Measurements from ENCODE around the gene TMPRSS3.

TMPRSS3 gene

DNA sequence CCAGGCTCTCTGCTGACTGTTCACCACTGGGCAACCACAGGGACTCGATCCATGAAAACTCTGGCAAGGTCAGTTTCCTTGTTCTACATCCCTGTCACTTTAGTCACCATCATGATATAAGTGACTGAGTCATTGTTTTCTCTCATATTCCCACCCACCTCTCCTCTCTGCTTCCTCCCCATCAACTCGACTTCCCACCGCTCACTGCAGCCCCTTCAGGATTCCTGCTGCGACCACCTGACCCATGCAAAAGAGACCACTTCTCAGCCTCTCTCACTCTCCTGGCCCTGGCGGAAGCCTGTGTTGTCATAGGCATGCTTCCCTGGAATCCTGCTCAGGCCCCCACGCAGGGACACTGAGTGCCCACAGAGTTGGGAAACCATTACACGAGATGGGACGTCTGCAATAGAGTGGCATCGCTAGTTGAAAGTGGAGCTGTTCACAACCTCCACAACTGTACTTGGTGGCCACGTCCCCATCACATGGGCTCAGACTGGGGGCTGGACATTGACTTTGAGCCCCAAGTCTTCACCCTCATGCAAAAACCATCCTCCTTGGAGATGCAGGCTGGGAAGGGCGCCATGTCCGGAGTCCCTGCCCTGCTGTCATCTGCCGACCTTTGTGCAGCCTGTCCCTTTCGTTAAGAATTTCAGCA lies 43.3 kb downstream of the TMPRSS3 start:
- no peaks in the 10 kb centered on the region for H3K36me3 ChIP-seq (ENCODE audit: control insufficient read depth in 2 of 2, insufficient read depth in 1 of 2, low read length in 2 of 2)
- no peak overlapping the region for H3K4me3 ChIP-seq (ENCODE audit: low read depth, low read length)
- TF ChIP-seq ZNF677 (tag by site-specific recombination; IDR thresholded peaks at IDR 0.05), result no peak
- no peak for TF ChIP-seq OVOL3 (tag by site-specific recombination; IDR thresholded peaks at IDR 0.05)
- TF ChIP-seq ZNF239 (tag by site-specific recombination; IDR thresholded peaks at IDR 0.05), result no peak
- TF ChIP-seq IKZF3 (tag by site-specific recombination; IDR thresholded peaks at IDR 0.05), result no peak
- TF ChIP-seq ZNF341 (tag by site-specific recombination; IDR thresholded peaks at IDR 0.05; ENCODE audit: low read depth), result no peak
- no peak for TF ChIP-seq ZNF302 (tag by site-specific recombination; IDR thresholded peaks at IDR 0.05; ENCODE audit: low read depth)
- TF ChIP-seq PRDM1 (tag by site-specific recombination; IDR thresholded peaks at IDR 0.05), result no peak
- TF ChIP-seq ZEB2 (tag by site-specific recombination; IDR thresholded peaks at IDR 0.05), result no peak
- no peak for TF ChIP-seq GLIS2 (tag by site-specific recombination; IDR thresholded peaks at IDR 0.05)
- TF ChIP-seq ZFP37 (tag by site-specific recombination; IDR thresholded peaks at IDR 0.05), result no peak
- TF ChIP-seq, protein P1, sequence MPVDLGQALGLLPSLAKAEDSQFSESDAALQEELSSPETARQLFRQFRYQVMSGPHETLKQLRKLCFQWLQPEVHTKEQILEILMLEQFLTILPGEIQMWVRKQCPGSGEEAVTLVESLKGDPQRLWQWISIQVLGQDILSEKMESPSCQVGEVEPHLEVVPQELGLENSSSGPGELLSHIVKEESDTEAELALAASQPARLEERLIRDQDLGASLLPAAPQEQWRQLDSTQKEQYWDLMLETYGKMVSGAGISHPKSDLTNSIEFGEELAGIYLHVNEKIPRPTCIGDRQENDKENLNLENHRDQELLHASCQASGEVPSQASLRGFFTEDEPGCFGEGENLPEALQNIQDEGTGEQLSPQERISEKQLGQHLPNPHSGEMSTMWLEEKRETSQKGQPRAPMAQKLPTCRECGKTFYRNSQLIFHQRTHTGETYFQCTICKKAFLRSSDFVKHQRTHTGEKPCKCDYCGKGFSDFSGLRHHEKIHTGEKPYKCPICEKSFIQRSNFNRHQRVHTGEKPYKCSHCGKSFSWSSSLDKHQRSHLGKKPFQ (tag by site-specific recombination; IDR thresholded peaks at IDR 0.05), result no peak
- no peak for TF ChIP-seq ZBTB8A (tag by site-specific recombination; IDR thresholded peaks at IDR 0.05)
- TF ChIP-seq YY1 (tag by site-specific recombination; IDR thresholded peaks at IDR 0.05), result no peak
- no peak overlapping the region for H3K27ac ChIP-seq (ENCODE audit: extremely low read depth, low read depth, low read length)
- no peaks in the 10 kb centered on the region for H3K4me1 ChIP-seq (ENCODE audit: control insufficient read depth, insufficient read depth, low read length)
- ChIA-PET CTCF (interaction anchor here (1.7 kb wide), 1 partner anchor 42 kb away, joined by 5 read pairs; no protein-coding TSS in a partner anchor), POLR2A (no interaction called here)
- no peaks in the 10 kb centered on the region for H3K9me3 ChIP-seq (ENCODE audit: control insufficient read depth, insufficient read depth, low read depth, low read length)

DNA sequence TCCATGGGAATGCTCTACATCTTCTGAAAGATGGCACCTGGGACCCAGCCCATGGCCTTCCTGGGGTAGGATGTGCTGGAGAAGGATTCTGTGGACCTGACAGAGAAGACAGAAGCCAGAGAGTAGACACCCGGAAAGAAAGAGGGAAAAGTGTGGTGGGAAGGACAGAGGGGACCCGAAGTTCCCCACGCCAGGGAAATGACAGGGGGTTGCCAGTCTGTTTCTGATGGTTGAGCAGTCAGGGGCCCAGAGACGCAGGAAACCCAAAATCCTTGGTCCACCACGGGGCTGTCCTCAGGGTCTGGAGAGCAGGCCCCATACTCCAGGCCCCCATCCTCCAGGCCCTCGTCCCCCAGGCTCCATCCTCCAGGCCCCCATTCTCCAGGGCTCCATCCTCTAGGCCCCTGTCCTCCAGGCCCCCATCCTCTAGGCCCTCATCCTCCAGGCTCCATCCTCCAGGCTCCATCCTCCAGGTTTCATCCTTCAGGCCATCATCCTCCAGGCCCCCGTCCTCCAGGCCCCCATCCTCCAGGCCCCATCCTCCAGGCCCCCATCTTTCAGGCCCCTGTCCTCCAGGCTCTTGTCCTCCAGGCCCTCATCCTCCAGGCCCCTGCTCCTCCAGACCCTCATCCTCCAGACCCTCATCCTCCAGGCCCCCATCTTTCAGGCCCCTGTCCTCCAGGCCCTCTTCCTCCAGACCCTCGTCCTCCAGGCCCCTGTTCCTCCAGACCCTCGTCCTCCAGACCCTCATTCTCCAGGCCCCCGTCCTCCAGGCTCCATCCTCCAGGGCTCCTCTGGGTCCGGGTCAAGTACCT lies 44.0 kb downstream of the TMPRSS3 start:
- Histone ChIP-seq H3K4me1 (ENCODE audit: control insufficient read depth, insufficient read depth, low read length) (no peaks in the 10 kb centered on the region), H3K27ac (ENCODE audit: extremely low read depth, low read depth, low read length) (no peak overlapping the region), H3K9me3 (ENCODE audit: control insufficient read depth, insufficient read depth, low read depth, low read length) (no peaks in the 10 kb centered on the region), H3K4me3 (ENCODE audit: low read depth, low read length) (no peak overlapping the region), H3K36me3 (ENCODE audit: control insufficient read depth in 2 of 2, insufficient read depth in 1 of 2, low read length in 2 of 2) (no peaks in the 10 kb centered on the region)
- POLR2A ChIA-PET, result no interaction called here
- TF ChIP-seq, protein P2, sequence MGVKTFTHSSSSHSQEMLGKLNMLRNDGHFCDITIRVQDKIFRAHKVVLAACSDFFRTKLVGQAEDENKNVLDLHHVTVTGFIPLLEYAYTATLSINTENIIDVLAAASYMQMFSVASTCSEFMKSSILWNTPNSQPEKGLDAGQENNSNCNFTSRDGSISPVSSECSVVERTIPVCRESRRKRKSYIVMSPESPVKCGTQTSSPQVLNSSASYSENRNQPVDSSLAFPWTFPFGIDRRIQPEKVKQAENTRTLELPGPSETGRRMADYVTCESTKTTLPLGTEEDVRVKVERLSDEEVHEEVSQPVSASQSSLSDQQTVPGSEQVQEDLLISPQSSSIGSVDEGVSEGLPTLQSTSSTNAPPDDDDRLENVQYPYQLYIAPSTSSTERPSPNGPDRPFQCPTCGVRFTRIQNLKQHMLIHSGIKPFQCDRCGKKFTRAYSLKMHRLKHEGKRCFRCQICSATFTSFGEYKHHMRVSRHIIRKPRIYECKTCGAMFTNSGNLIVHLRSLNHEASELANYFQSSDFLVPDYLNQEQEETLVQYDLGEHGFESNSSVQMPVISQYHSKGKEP (tag by site-specific recombination; IDR thresholded peaks at IDR 0.05), result no peak
- TF ChIP-seq REPIN1 (tag by site-specific recombination; IDR thresholded peaks at IDR 0.05; ENCODE audit: low read depth) (no peak), ZNF544 (tag by site-specific recombination; IDR thresholded peaks at IDR 0.05) (no peak), ZNF621 (tag by site-specific recombination; IDR thresholded peaks at IDR 0.05) (no peak), ZNF529 (tag by site-specific recombination; IDR thresholded peaks at IDR 0.05; ENCODE audit: insufficient replicate concordance) (no peak), ZNF354C (tag by site-specific recombination; IDR thresholded peaks at IDR 0.05; ENCODE audit: borderline replicate concordance, low read depth) (no peak), KLF8 (tag by site-specific recombination; IDR thresholded peaks at IDR 0.05) (no peak), ZBTB20 (tag by site-specific recombination; IDR thresholded peaks at IDR 0.05) (no peak), ZNF121 (tag by site-specific recombination; IDR thresholded peaks at IDR 0.05) (no peak)
- TF ChIP-seq, protein P3, sequence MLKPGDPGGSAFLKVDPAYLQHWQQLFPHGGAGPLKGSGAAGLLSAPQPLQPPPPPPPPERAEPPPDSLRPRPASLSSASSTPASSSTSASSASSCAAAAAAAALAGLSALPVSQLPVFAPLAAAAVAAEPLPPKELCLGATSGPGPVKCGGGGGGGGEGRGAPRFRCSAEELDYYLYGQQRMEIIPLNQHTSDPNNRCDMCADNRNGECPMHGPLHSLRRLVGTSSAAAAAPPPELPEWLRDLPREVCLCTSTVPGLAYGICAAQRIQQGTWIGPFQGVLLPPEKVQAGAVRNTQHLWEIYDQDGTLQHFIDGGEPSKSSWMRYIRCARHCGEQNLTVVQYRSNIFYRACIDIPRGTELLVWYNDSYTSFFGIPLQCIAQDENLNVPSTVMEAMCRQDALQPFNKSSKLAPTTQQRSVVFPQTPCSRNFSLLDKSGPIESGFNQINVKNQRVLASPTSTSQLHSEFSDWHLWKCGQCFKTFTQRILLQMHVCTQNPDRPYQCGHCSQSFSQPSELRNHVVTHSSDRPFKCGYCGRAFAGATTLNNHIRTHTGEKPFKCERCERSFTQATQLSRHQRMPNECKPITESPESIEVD (tag by site-specific recombination; IDR thresholded peaks at IDR 0.05), result no peak
- CTCF ChIA-PET, result interaction anchor here (1.0 kb wide), 1 partner anchor 9 kb away, joined by 3 read pairs; no protein-coding TSS in a partner anchor
